WTC11 (cell line): ENCODE results near the gene POMC.

Experiments
- CTCF ChIP-seq: fragments of 200-600 bp; IDR thresholded peaks from 2 replicates; pipeline ENCODE4 v1.8.0; 2022; ENCODE audit warnings: antibody characterized with exemption
- ESRRA ChIP-seq: sonication (generic); formaldehyde crosslinking; IDR thresholded peaks from 2 replicates; pipeline ENCODE4 v1.8.1; 2022; ENCODE audit warnings: mild to moderate bottlenecking, missing genetic modification reagents, borderline replicate concordance
- FOXP4 ChIP-seq: sonication (generic); formaldehyde crosslinking; IDR thresholded peaks from 2 replicates; pipeline ENCODE4 v1.8.0; 2022; ENCODE audit warnings: mild to moderate bottlenecking, missing genetic modification reagents
- IRF1 ChIP-seq: sonication (generic); formaldehyde crosslinking; IDR thresholded peaks from 2 replicates; pipeline ENCODE4 v1.8.0; 2023; ENCODE audit warnings: missing genetic modification reagents
- NR1H2 ChIP-seq: sonication (generic); formaldehyde crosslinking; IDR thresholded peaks from 2 replicates; pipeline ENCODE4 v1.9.0; 2021; ENCODE audit warnings: mild to moderate bottlenecking, moderate library complexity, missing genetic modification reagents

- no peak for TF ChIP-seq CTCF
- TF ChIP-seq FOXP4 = no peak
- no peak for TF ChIP-seq NR1H2 (CRISPR knock-in tag)
- TF ChIP-seq ESRRA = no peak
- TF ChIP-seq IRF1 (CRISPR knock-in tag) = no peak
Observed at GRCh38 chr2:25202275-25202674, 33.9 kb upstream of the POMC start.
